ENCODE results near the gene APOC3. TPM values are rescaled to one million over a fixed set of nuclear protein-coding genes. Genes with fewer than 3 reads are reported as not detected.

The APOC3 gene
- total and polyA plus RNA-seq, 2 donors (not counting 1 experiment from before 2014, with no cell fraction given), result not detected

- Histone ChIP-seq H3K36me3 (ENCODE audit: control insufficient read depth, insufficient read depth, low read length) (peaks cover 7% of the 10 kb centered on the region), H2AFZ (ENCODE audit: low read length) (no peak overlapping the region), H4K20me1 (ENCODE audit: control insufficient read depth, extremely low read depth, insufficient read depth, low read length) (no peaks in the 10 kb centered on the region), H3K9me3 (ENCODE audit: control insufficient read depth, insufficient read depth, low read depth, low read length) (no peaks in the 10 kb centered on the region), H3K9ac (ENCODE audit: insufficient read depth, low read length) (no peak overlapping the region), H3K79me2 (ENCODE audit: control insufficient read depth, insufficient read depth, low read length) (no peaks in the 10 kb centered on the region), H3K4me2 (ENCODE audit: extremely low read depth, insufficient read depth, low read length) (no peak overlapping the region), H3K27me3 (ENCODE audit: control insufficient read depth, insufficient read depth, low read length) (no peaks in the 10 kb centered on the region), H3K4me1 (ENCODE audit: control insufficient read depth, extremely low read depth, insufficient read depth, low read length) (peaks cover 5% of the 10 kb centered on the region), H3K27ac (ENCODE audit: insufficient read depth, low read length) (no peak overlapping the region), H3K4me3 (replicated peaks in 1 of 4; ENCODE audit: control extremely low read depth in 1 of 4, insufficient read depth in 1 of 4, low read depth in 3 of 4, low read length in 4 of 4) (no peak overlapping the region)
- no peak for DNase-seq (ENCODE audit: low read depth in 2 of 2)
- TF ChIP-seq EZH2 (IDR thresholded peaks at IDR 0.05; ENCODE audit: low read length, missing control alignments), result no peak
- no peak for TF ChIP-seq CTCF (conservative IDR thresholded peaks at IDR 0.05 in 1 of 2, IDR thresholded peaks at IDR 0.05 in 1 of 2; ENCODE audit: low read depth in 1 of 2, low read length in 2 of 2)
Measured at GRCh38 chr11:116866804-116867455, 37.2 kb downstream of the APOC3 start.

DNA sequence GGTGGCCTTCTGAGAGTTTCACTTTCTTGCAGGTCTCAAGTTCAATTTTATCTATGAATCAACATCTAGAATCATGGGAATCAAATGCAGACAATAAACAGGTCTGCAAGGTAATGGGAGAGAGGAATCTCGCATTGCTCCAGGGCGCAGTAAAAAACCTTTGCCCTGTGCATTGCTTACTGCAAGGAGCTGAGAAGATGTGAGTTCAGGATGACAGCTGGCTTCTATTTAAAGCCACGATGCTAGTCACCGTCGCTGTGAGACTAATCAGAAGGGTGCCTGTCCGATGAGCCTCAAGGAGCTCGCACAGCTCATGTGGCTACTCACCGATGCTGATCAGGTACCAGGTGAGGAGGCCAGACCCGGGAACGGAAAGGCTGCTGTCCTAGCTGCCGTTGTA lies 37.9 kb downstream of the APOC3 start:
- TF ChIP-seq EZH2 (IDR thresholded peaks at IDR 0.05; ENCODE audit: low read length, missing control alignments) (no peak), CTCF (conservative IDR thresholded peaks at IDR 0.05 in 1 of 2, IDR thresholded peaks at IDR 0.05 in 1 of 2; ENCODE audit: low read depth in 1 of 2, low read length in 2 of 2) (no peak)
- Histone ChIP-seq H3K4me3 (replicated peaks in 1 of 4; ENCODE audit: control extremely low read depth in 1 of 4, insufficient read depth in 1 of 4, low read depth in 3 of 4, low read length in 4 of 4) (no peak overlapping the region), H4K20me1 (ENCODE audit: control insufficient read depth, extremely low read depth, insufficient read depth, low read length) (no peaks in the 10 kb centered on the region), H3K9me3 (ENCODE audit: control insufficient read depth, insufficient read depth, low read depth, low read length) (no peaks in the 10 kb centered on the region), H3K4me1 (ENCODE audit: control insufficient read depth, extremely low read depth, insufficient read depth, low read length) (peaks cover 5% of the 10 kb centered on the region), H3K27ac (ENCODE audit: insufficient read depth, low read length) (no peak overlapping the region), H3K36me3 (ENCODE audit: control insufficient read depth, insufficient read depth, low read length) (peaks cover 7% of the 10 kb centered on the region), H3K27me3 (ENCODE audit: control insufficient read depth, insufficient read depth, low read length) (no peaks in the 10 kb centered on the region), H3K9ac (ENCODE audit: insufficient read depth, low read length) (no peak overlapping the region), H2AFZ (ENCODE audit: low read length) (no peak overlapping the region), H3K79me2 (ENCODE audit: control insufficient read depth, insufficient read depth, low read length) (no peaks in the 10 kb centered on the region), H3K4me2 (ENCODE audit: extremely low read depth, insufficient read depth, low read length) (no peak overlapping the region)
- no peak for DNase-seq (ENCODE audit: low read depth in 2 of 2)

GRCh38 chr11:116868066-116868465 lies 38.4 kb downstream of the APOC3 start:
- Histone ChIP-seq H3K27ac (ENCODE audit: insufficient read depth, low read length) (no peak overlapping the region), H4K20me1 (ENCODE audit: control insufficient read depth, extremely low read depth, insufficient read depth, low read length) (no peaks in the 10 kb centered on the region), H3K4me1 (ENCODE audit: control insufficient read depth, extremely low read depth, insufficient read depth, low read length) (peaks cover 5% of the 10 kb centered on the region), H3K4me3 (replicated peaks in 1 of 4; ENCODE audit: control extremely low read depth in 1 of 4, insufficient read depth in 1 of 4, low read depth in 3 of 4, low read length in 4 of 4) (no peak overlapping the region), H3K9ac (ENCODE audit: insufficient read depth, low read length) (no peak overlapping the region), H2AFZ (ENCODE audit: low read length) (no peak overlapping the region), H3K79me2 (ENCODE audit: control insufficient read depth, insufficient read depth, low read length) (no peaks in the 10 kb centered on the region), H3K27me3 (ENCODE audit: control insufficient read depth, insufficient read depth, low read length) (no peaks in the 10 kb centered on the region), H3K4me2 (ENCODE audit: extremely low read depth, insufficient read depth, low read length) (no peak overlapping the region), H3K36me3 (ENCODE audit: control insufficient read depth, insufficient read depth, low read length) (peaks cover 7% of the 10 kb centered on the region), H3K9me3 (ENCODE audit: control insufficient read depth, insufficient read depth, low read depth, low read length) (no peaks in the 10 kb centered on the region)
- no peak for DNase-seq (ENCODE audit: low read depth in 2 of 2)
- TF ChIP-seq CTCF (conservative IDR thresholded peaks at IDR 0.05 in 1 of 2, IDR thresholded peaks at IDR 0.05 in 1 of 2; ENCODE audit: low read depth in 1 of 2, low read length in 2 of 2) (no peak), EZH2 (IDR thresholded peaks at IDR 0.05; ENCODE audit: low read length, missing control alignments) (no peak)

All from fibroblast of lung (primary cell).